Measurements from ENCODE around the gene CUBN.

CUBN gene

DNA sequence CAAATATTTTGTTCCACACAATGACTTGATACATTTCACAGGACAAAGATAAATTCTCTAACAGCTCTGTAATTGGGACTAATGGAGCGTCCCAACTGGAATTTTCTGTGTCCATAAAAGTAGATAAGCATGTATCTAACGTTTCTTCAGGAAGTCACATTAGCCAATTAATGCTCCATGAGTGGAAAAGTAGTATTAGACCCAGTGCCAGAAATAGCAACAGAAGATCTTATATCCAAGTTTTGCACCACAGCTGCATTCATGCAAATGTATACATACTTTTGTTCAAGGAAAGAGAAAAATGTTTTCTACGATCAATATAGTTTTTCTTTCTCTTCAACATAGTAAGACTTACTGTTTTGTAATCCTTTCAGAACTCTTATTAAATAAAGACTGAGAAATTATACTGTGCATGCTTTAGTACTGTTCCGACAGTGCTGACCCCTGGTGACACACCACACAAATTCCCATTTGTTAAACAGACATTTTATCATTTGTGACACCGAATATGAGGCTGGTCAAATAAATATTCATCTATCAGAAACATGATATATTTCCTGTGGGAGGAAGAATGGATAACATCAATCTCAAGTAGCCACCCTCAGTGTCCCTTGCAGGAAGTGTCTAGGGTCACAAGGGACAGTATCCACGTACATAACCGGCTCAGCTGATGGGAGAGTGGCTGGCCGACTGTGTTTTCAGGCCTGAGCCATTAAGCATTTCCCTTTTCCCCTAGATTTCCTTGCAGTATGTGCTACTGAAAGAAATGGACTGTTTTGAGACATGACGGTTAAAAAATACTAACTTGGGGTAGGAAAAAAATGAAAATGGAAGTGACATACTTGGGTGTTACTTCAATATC lies 210.3 kb downstream of the CUBN start:
- no peak for DNase-seq (ENCODE audit: low read depth in 2 of 2)

DNA sequence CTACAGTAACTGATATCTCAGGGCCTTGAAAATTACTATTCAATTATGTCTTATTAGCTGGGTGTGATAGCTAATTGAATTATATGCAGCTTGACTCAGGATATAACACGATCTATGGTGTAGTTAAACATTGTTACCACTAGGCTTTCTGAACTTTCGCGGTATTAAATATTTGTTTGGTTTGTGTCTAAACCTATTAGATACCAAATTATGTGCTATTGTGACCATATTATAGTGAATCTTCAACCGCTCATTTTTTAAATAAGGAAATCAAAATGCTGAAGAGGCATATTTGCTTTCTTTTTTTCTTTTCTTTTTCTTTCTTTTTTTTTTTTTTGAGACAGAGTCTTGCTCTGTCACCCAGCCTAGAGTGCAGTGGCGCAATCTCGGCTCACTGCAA lies 213.1 kb downstream of the CUBN start:
- DNase-seq (ENCODE audit: low read depth in 2 of 2): no peak

DNA sequence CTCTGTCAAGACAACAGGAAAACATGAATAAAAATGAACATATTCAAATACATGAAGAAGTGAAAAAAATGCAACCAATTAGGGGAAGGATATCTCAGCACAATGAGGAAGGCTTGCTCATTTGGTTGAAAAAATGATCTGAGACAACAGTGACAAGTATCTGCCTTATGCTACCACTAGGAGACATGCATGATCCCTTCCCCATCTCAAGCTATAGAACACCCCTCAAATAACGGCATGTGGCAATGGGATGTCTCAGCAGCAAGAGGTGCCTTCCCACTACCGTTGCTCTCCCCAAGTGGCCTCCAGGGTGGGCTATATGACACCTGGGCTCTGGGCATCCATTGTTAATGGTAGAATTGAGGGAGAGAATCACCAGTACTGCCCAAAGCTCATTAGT lies 214.3 kb downstream of the CUBN start:
- DNase-seq (ENCODE audit: low read depth in 2 of 2): no peak

DNA sequence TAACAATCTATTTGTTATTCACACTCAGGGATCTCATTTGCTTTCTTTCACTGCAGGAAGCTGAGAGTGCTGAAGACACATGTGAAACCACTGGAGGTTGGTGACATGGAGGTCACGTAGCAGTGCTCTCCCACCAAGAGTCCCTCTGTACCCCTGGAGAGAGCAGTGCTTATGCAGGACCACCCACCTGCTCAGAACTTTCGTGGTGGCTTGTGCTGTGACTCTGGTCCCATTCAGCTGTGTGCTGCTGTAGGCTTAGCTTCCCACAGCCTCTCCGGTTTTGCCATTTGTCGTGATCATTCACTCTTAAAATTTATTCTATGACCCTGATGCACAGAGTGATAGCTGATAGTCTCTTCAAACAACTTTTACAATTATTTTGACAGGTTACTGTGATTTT lies 216.3 kb downstream of the CUBN start:
- DNase-seq (ENCODE audit: low read depth in 2 of 2): no peak

DNA sequence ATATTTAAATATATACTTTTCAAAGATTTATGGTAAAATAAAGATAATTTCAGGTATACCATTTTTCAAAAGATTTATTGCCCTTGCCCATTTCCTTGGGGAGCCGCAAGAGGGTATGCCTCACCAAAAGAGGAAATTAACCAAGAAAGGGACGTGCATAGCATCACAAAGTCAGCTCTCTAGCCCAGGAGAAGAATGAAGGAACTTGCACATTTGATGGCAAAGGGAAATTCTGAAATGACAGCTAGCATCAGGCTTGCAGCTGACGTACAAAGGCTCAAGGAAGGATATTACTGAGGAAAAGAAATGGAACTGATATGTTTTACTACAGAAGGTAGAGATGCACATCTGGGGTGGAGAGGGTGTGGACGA lies 218.8 kb downstream of the CUBN start:
- no peak for DNase-seq (ENCODE audit: low read depth in 2 of 2)

DNA sequence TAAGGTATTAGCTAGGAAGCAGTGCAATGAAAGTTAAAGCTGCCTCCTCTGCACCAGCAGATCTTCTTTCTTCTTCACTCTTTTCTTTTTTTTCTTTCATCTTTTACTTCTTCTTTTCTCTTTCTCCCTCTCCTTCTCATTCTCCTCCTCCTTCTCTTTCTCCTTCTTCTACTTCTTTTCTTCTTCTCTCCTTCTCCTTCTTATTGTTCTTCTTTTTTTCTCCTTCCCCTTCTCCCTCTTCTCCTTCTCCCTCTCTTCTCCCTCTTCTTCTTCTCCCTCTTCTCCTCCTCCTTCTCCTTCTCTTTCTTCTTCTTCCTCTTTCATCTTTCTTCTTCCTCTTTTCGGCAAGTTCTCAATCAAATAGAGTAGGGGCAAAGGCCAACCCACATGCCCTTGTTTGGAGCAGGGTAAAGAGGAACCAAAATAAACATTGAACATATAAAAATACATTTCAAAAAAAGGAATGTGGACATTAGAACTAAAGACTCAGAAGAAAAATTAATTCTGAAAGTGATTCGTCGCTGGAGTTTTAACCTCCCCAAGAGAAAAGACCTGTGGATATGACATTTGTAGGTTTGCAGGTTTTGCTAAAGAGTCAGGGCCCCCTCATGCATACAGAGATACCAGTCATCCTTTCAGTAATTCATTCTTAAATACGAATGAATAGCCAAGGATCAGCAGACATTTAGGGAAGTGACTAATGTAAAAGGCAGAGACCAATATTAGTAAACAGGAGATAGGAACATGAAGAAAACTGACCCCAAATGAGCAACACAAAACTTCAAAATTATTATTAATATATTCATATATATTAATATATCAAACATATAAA lies 219.4 kb downstream of the CUBN start:
- no peak for DNase-seq (ENCODE audit: low read depth in 2 of 2)

DNA sequence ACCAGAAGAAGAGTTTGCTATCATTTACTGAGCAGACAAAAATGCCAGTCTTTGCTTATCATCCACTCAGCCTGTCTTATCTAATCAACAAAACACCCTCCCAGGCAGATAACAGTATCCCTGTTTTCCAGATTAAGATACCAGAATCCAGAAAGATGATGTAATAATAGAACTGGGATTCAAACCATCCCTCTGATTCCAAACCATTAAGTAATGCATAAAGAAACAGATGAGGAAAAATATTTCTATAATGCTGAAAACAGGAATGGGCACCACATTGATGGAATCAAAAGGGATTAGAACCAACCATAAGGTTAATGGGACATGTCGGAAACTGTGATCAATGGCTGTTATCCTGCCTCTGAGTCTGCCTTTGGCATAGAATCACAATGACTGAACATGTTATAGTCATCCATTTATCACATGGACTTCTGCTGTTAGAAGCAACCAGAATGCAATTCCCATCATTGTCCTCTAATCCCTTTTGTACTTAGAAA lies 220.3 kb downstream of the CUBN start:
- DNase-seq (ENCODE audit: low read depth in 2 of 2): no peak

DNA sequence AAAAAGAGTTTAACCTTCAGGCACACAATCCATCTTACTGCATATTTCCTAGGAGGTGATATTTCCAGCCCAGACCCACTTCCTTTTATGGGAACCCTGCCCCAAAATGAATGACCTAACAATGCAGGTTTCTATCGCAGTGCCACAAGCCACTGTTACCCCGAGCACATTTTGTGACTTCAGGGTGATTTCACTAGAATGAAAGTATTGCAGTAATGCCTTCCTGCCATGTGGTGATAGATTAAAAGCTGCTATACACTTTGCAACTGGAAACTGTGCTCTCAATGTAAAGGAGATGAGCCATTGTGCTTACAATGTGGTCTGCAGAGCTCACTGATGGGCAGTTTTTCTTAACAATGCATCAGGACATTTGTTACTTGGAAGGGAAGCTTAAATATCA lies 221.9 kb downstream of the CUBN start:
- no peak for DNase-seq (ENCODE audit: low read depth in 2 of 2)

DNA sequence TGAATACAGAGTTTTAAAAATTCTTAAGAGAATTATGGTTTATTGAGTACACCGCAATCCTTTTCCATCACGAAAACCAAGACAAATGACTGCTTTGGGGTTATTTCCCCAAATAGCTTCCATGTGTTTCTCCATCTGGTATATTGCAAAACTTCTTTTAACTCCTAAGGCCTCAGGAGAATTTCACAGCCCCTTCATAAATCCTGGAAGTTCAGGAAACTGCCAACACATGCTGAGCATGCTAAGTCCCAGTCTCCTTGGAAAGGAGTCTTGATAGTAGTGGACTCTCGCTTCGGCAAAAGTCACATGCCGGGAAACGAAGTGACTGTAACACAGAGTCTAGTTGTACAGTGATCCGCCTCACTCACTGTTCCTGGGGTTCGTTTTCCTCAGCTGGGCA lies 224.3 kb downstream of the CUBN start:
- no peak for DNase-seq (ENCODE audit: low read depth in 2 of 2)

DNA sequence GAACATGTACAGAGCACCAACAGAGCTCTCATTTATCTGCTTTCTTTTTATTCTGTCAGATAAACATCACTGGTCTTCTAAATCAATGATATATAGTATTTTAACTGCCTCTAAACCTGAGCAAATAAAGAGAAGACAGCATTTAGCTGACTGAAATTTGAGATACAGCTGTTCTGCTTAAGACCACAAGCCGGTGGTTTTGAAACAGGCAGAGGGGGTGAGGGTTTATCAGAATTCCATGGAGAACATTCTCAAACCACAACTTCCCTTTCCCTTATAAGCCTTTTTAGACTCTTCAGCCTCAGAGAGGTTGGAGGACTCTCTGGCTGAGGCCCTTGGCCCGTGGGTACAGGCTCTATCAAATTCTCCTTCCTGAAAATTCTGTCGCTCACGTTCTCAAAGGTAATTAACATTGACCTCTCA lies 225.0 kb downstream of the CUBN start:
- DNase-seq (ENCODE audit: low read depth in 2 of 2): no peak

DNA sequence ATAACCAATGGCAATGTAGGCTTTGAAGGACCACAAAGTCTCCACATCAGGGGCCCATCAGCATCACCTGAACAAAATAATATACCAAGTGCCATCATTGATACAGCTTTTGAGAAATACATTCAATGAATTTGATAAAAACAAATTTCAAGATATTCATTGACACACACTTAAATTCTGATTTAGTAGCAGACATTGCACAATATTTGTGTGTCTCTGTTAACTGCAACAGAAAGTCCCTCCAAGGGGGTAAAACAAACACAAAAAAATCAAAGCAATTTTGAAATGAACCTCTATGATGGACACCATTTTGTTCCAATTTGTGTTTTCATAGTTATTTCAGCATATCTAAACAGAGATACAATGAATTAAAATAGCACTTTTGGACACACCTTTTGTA lies 225.6 kb downstream of the CUBN start:
- no peak for DNase-seq (ENCODE audit: low read depth in 2 of 2)

DNA sequence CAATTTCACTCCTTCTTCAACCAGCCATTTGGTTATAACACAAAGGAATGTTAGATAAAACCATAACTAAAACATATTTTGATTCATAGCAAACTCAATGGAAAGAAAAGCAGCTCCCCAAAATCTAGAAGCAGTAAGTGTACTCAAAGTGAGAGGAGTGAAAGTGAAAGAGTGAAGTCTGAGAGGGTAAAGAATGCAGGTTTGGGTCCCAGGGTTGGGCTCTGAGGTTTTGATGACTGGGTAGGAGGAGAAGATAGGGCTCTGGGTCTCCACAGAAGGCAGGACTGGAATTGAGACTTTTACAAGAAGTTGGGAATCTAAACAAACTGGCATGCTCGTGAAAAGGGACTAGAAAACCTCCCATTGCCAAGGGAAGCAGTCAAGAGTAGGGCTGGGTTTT lies 227.0 kb downstream of the CUBN start:
- no peak for DNase-seq (ENCODE audit: low read depth in 2 of 2)

DNA sequence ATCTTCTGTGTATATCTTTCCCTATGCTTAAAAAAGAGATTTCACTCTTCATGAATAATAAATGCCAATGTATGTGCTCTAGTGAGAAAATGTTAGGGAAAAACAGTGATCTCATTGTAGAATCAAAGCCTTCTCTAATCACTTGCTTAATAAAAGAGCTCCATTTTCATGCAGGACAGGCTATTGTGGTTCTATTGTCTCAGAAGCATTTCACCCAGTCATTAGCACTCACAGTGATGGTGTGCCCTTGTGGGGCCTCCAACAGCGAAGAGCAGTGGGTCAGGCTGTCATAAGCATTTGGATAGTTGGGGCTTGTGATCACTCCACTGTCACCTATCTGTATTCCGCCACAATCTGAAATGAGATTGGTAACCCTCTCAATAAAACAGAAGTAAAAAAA lies 228.5 kb downstream of the CUBN start:
- no peak for DNase-seq (ENCODE audit: low read depth in 2 of 2)

DNA sequence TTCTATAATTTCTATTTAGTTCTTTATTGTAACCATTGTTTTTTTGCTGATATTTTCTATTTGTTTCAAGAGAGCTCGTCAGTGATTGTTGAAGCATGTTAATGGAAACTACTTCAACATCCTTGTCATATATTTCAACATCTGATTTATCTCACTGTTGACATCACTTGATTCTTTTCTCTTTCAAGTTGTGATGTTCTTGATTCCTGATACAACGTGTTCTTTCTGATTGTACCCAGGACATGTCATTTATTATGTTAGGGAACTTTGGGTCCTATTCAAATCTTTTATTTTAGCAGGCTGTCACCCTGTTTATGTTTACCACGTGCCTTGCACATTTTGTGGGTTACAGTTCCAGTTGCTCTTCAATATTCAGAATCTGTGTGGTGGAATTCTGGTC lies 232.6 kb downstream of the CUBN start:
- no peak for DNase-seq (ENCODE audit: low read depth in 2 of 2)

DNA sequence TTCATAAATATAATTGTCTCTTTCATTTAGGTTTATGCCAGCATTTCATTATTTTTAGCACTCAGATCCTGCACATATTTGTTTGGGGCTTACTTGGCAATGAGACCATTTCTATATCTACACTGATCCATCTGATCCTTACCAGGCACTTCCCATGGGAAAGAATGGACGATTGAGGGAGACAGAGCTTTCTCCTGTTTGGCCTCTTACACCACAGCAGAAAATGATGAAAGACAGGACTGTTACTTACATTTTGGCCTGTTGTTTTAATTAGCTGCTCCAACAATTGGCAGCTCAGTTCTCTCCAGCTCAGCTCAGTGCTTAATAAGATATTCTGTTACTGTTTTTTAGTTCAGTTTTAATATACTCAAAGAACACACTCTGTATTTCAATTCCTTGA lies 234.8 kb downstream of the CUBN start:
- no peak for DNase-seq (ENCODE audit: low read depth in 2 of 2)

DNA sequence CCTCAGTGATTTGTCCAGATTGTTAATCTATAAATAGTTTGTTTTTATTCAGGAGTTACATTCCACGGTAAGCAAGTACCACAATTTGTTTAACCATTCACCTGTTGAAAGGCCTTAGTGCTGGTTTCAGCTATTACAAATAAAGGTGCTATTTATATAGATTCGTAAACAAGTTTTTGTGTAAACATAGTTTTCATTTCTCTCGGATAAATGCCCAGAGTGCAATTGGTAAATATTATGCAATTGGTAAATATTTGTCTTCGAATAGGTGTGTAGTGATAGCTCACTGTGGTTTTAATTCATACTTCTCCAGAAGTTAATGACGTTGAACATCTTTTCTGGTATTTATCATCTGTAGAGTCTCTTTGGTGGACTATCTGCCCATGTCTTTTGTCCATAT lies 235.9 kb downstream of the CUBN start:
- DNase-seq (ENCODE audit: low read depth in 2 of 2): no peak

DNA sequence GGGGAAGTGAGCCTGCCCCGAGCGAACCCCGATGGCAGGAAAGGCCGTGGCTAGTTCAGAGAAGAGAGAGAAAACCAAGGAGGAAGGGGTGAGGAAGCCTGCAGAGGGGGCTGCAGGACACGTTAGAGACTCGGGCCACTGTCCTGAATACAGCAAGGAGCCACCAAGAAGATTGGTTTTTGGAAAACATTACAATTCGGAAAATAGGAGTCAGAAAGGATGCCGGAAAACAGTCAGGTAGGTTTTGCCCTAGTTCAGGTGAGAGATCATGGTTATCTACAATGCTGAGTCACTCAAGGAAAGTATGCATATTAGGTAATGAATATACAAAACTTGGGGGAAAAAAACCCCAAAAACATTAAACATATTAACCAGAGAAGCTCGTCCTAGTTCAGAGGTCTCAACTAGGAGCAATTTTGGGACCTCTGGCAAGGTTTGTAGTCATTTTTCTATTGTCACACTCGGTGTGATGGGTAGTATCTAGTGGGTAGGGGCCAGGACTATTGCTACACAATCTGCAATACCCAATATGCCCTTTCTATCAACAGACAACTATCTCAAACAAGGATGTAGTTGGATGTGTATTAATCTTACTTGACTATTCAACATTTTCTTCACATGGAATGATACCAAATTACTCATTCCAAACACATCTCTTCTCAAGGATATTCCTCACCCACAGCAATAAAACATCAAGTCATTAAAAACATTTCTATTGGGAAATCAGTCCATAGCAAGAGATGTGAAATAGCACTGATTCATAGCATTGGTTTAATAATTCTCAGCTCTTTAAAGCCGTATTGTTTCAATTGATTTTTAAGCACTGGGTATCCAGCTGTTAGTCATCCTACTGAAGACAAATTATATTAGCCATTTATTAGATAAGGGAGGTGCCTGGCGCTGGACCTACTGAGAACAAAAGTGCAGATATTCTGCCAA lies 238.0 kb downstream of the CUBN start:
- peak; percentile 7 to 19 for DNase-seq (ENCODE audit: low read depth in 2 of 2)

DNA sequence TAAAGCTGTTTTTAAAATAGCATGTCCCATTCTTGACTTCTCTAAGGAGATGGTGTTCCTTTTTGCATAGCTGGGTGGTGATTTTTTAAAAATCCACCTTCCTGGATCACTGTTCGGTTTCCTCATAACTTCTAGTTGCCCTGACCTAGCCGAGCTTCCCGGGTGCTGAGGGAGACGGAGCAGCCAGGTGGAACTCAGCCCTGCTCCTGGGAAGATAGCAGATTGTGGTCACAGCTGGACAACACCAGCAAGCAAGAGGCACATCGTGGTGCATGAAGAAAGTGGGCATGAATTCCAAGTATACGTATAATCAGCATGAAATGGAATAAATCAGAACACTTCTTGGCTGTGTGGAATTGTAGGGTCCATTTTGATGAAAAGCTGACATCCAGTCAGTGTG lies 238.9 kb downstream of the CUBN start:
- no peak for DNase-seq (ENCODE audit: low read depth in 2 of 2)

DNA sequence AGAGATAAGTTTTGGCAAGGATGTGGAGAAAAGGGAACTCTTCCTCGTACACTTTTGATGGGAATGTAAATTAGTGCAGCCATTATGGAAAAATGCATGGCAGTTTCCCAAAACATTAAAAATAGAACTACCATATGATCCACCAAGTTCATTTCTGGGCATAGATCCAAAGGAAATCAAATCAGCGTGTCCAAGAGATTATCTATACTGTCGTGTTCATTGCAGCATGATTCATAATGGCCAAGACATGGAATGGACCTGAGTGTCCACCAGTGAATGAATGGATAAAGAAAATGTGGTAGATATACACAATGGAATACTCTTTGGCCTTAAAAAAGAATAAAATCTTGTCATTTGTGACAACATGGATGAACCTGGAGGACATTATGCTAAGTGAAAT lies 242.0 kb downstream of the CUBN start:
- DNase-seq (ENCODE audit: low read depth in 2 of 2): no peak

DNA sequence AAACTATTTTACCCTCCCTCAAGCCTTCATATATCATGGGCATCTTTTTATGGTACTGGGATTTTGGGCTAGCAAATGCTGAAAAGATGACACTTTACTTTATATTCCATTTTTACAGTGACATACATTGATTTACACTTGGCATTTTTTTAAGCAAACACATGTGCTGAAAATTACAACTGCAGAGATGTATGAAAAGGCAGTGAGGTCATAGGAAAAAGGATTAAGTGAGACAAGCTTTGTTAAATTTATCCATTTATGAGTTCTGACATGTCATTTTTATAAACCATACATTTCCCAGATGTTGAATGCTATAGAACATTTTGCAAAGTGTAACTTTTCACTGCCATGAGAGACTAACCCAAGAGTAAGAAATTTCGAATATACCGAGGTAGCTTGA lies 243.6 kb downstream of the CUBN start:
- DNase-seq (ENCODE audit: low read depth in 2 of 2): no peak

DNA sequence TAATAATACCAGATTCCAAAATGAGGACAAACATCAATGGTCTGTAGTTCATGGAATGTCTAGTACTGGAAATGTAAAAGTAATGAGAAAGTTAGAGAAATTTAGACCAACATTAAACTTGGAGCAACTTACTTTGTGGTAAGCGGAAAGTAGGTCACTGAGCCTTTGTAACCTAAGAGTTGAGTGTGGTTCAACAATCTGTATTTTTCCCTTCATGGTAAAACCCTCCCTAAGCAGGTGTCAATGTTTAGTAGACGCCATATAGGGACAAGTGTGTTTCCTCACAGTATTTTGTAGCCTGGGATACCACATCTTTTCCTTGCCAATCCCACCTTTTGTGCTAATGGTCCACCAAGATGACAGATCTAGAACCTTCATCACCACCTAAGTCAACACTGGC lies 245.1 kb downstream of the CUBN start:
- no peak for DNase-seq (ENCODE audit: low read depth in 2 of 2)

DNA sequence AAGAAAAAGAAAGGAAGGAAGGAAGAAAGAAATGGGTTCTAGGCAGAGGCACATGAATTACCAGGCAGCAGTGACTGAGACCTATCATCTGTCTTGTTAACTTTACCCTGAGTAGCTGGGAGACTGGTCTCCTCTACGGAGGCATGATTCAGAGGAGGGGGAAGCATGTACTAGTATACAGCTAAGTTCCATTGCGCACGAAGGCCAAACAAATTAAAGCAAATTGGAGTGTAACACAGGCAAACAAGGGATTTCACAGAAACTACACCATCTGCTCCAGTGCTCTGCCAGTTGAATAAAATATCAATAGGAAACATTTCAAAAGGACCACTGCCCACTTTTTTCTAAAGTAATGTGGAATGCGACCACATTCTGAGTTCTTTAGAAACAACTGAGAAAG lies 246.5 kb downstream of the CUBN start:
- DNase-seq (ENCODE audit: low read depth in 2 of 2): no peak
